ENCODE data around the gene ATP9B. TPM values are rescaled to one million over a fixed set of nuclear protein-coding genes. Genes with fewer than 3 reads are reported as not detected.
"Not testable (repeated sequence)": the region's sequence is repeated elsewhere in the genome, so short reads cannot be mapped to it uniquely, and the experiment has no call there.

Gene ATP9B
- total RNA-seq, 2 donors from 2014 or later, result 15.4 to 17.6 TPM

DNA sequence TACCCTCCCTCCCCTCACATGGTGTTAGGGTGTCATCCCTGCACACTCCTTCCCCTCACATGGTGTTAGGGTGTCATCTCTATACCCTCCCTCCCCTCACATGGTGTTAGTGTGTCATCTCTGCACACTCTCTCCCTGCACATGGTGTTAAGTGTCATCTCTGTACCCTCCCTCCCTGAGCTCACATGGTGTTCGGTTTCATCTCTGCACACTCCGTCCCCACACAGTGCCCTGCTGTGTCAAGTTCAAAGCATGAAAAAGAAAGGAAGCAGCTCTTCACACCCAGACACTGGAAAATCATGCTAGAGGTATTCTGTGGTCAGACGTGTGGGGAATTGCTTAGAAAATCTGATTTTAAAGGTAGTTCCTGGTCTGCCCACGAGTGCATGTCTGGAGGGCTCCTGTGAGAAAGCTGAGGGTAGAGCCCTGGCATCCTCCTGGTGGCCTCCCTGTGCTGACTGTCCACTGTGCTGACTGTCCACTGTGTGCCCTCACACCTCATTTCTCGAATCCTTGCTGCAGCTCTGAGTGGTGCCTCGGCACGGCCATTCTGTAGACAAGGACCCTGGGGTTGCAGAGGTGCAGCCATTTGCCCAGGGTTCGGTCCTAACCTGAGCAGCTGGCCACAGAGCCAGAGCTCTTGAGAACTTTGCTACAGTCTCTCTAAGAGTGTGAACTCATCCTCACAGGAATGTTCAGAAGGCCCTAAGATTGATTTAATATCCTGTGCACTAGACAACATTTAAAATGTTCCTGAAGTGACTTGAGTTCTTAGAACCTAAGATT lies 257.4 kb downstream of the ATP9B start:
- H3K27ac ChIP-seq, result no peak overlapping the region
- no peaks in the 10 kb centered on the region for H3K4me1 ChIP-seq
- no peak overlapping the region for H3K4me3 ChIP-seq
- peaks cover 8% of the 10 kb centered on the region for H3K36me3 ChIP-seq
- H3K9me3 ChIP-seq, result no peaks in the 10 kb centered on the region
- no peak for TF ChIP-seq CTCF (IDR thresholded peaks at IDR 0.05)
- no peak for DNase-seq (ENCODE audit: low spot score)
- no peaks in the 10 kb centered on the region for H3K27me3 ChIP-seq

DNA sequence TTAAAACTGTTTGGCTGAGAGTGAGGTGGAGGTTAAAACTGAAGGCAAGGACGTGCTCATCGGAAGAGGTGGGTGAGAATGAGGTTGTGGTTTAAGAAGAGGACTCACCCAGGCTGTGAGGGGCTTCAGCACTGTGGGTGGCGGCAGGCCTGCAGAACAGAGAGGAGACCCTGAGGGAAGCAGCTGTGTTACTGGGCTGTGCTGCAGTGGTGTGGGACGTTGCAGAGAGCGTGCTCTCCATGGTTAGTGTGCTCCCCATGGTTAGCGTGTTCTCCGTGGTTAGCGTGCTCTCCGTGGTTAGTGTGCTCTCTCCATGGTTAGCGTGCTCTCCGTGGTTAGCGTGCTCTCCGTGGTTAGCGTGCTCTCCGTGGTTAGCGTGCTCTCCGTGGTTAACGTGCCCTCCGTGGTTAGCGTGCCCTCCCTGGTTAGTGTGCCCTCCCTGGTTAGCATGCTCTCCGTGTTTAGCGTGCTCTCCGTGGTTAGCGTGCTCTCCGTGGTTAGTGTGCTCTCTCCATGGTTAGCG lies 258.1 kb downstream of the ATP9B start:
- Histone ChIP-seq H3K27me3 (no peaks in the 10 kb centered on the region), H3K4me3 (no peak overlapping the region), H3K4me1 (no peaks in the 10 kb centered on the region), H3K27ac (no peak overlapping the region), H3K9me3 (no peaks in the 10 kb centered on the region), H3K36me3 (peaks cover 4% of the 10 kb centered on the region)
- DNase-seq (ENCODE audit: low spot score), result no peak
- no peak for TF ChIP-seq CTCF (IDR thresholded peaks at IDR 0.05)

DNA sequence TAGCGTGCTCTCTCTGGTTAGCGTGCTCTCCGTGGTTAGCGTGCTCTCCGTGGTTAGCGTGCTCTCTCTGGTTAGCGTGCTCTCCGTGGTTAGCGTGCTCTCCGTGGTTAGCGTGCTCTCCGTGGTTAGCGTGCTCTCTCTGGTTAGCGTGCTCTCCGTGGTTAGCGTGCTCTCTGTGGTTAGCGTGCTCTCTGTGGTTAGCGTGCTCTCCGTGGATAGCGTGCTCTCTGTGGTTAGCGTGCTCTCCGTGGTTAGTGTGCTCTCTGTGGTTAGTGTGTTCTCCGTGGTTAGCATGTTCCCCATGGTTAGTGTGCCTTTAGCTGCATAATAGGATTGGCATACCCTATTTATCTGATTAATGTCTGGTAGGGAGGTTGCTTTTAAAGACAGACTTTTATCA lies 258.7 kb downstream of the ATP9B start:
- H3K27me3 ChIP-seq; H3K4me3 ChIP-seq; H3K27ac ChIP-seq; H3K9me3 ChIP-seq; H3K4me1 ChIP-seq; DNase-seq (ENCODE audit: low spot score); H3K36me3 ChIP-seq: not testable (repeated sequence)

GRCh38 chr18:79328887-79329286 lies 259.7 kb downstream of the ATP9B start:
- no peaks in the 10 kb centered on the region for H3K36me3 ChIP-seq
- H3K9me3 ChIP-seq, result no peaks in the 10 kb centered on the region

DNA sequence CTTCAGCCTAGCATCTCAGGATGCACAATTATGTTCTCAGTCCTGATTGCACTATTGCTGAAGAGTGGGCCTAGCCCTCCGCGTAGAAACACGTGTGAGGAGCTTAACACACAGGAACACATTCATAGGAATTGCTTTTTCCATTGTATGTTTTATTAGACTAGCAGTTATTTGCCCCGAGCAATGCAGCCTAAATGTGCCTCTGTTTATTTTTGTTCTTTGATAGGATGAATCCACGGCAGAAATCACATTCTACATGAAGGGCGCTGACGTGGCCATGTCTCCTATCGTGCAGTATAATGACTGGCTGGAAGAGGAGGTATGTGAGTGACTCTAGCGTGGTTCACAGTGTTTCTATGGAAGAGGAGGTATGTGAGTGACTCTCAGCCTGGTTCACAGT lies 260.6 kb downstream of the ATP9B start:
- TF ChIP-seq CTCF (IDR thresholded peaks at IDR 0.05), result no peak
- H3K27me3 ChIP-seq, result no peaks in the 10 kb centered on the region
- no peak for DNase-seq (ENCODE audit: low spot score)
- H3K27ac ChIP-seq, result no peak overlapping the region
- no peak overlapping the region for H3K4me3 ChIP-seq
- no peaks in the 10 kb centered on the region for H3K4me1 ChIP-seq
- no peaks in the 10 kb centered on the region for H3K36me3 ChIP-seq
- H3K9me3 ChIP-seq, result no peaks in the 10 kb centered on the region

More at GRCh38 chr18:79328887-79329286, 259.7 kb downstream of the ATP9B start:
- no peak for DNase-seq (ENCODE audit: low spot score)
- no peak overlapping the region for H3K27ac ChIP-seq
- H3K27me3 ChIP-seq, result no peaks in the 10 kb centered on the region
- TF ChIP-seq CTCF (IDR thresholded peaks at IDR 0.05), result no peak
- no peak overlapping the region for H3K4me3 ChIP-seq
- H3K4me1 ChIP-seq, result no peaks in the 10 kb centered on the region

GRCh38 chr18:79332646-79333045 lies 263.5 kb downstream of the ATP9B start:
- TF ChIP-seq CTCF (IDR thresholded peaks at IDR 0.05), result no peak
- Histone ChIP-seq H3K4me1 (no peaks in the 10 kb centered on the region), H3K9me3 (no peaks in the 10 kb centered on the region), H3K36me3 (peaks cover 12% of the 10 kb centered on the region), H3K27me3 (no peaks in the 10 kb centered on the region), H3K27ac (no peak overlapping the region), H3K4me3 (no peak overlapping the region)
- no peak for DNase-seq (ENCODE audit: low spot score)

All from right atrium auricular region (tissue), 2 donors.